GM10266 (cell line): ENCODE data around the gene LSM12.

Experiments
- DNase-seq: peaks from one replicate; pipeline ENCODE4 v3.0.0; 2012; ENCODE audit errors: extremely low spot score
- CTCF ChIP-seq: IDR thresholded peaks from 2 replicates; pipeline ENCODE4 v1.5.1; 2012; ENCODE audit warnings: mild to moderate bottlenecking, low read depth; ENCODE audit not compliant: control insufficient read depth, insufficient read depth; ENCODE audit errors: missing control alignments

Gene LSM12

DNA sequence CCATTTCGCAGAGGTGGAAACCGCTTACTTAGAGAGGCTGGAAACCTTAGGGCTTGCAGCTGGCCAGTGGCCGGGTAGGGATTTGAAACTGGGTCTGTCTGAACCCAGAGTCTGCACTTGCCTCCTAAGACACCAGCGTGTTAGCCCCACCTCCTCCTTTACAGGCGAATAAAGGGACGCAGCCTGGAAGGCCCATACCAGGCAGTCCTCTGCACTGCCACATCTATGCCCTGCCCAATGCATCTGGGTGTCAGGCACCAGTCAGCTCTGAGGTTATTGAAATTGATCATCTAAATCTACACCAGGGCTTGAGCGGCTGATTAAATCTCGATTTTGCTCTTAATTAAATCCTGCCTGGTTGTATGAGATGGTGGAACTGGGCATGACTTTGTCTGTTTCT is 82.0 kb downstream of the LSM12 start:
- DNase-seq: no peak
- TF ChIP-seq CTCF: no peak
